HG02642 (cell line): Measurements from ENCODE around the gene PIAS1.

ENCODE experiments used
- ATAC-seq: cut with Tn5 transposase; IDR thresholded peaks from one replicate; pipeline ENCODE4 v1.9.1; 2021; ENCODE audit warnings: mild to moderate bottlenecking; ENCODE audit not compliant: unreplicated experiment, poor library complexity

The PIAS1 gene

DNA sequence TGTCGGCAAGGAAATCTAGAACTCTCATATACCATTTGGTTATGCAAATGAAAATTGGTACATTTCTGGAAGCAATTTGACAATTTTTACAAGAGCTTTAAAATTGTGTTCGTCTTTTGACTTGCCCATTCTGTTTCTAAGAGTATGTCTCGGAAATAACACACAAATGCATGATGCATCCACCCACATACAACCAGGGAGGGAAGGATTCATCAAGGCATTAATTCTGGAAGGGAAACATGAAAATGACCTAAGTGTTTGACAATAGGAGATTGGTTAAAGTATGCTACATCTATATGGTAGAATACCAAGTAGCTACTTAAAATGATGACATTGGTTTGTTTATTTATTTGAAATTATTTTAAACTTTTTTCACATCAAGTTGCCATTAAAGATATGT lies 58.6 kb downstream of the PIAS1 start:
- no peak for ATAC-seq

DNA sequence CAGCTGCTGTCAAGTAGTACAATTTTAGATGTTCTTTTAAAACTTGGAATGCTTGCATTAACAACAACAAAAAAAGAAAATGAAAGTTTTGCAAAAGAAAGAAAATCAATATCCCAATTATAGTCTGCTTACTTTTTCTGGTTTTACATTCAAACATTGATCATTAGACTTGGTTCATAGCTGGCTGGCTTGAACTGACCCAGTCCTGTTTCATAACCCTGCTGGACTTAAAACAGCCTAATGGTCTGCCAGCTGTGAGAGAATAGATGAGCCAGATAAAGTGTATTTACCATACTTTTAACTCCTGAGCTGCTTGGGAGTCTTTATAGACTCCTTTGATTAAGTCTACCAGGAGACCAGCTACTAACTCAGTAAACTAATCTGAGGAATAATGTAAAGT lies 59.2 kb downstream of the PIAS1 start:
- ATAC-seq: no peak

DNA sequence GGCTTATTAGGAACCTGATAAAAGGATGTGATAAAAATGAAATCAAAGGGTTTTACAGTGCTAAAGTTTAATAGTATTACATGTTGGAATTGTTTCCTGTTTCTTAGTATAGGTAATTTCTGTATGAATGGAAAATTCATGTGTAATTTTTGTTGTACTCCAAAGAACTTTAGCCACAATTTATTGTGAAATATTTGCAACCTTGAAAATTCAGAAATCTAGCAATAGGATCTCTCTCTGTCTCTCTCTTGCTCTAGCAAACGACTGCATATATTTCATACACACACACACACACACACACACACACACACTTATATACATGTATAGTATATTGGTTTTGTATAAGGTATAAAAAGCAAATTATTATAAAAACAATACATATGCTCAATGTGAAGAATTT lies 59.6 kb downstream of the PIAS1 start:
- no peak for ATAC-seq

DNA sequence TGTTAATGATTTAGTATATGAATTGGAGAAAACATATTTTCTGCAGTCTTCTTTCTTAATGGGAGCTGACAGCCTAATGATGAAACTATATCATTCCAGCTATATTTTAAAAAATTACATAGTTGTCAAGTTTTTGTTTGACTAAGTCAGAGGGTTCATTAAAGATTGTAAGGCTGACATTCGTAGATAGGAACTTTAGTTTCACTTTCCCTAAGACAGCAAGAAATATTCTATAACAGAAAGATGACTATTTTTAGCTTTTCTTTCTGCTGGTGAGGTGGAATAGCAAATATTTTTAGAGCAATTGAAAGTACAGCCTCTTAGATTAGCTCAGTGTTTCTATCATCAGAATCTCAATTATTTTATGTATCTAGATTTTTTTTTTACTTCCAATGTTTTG lies 60.2 kb downstream of the PIAS1 start:
- ATAC-seq: no peak

DNA sequence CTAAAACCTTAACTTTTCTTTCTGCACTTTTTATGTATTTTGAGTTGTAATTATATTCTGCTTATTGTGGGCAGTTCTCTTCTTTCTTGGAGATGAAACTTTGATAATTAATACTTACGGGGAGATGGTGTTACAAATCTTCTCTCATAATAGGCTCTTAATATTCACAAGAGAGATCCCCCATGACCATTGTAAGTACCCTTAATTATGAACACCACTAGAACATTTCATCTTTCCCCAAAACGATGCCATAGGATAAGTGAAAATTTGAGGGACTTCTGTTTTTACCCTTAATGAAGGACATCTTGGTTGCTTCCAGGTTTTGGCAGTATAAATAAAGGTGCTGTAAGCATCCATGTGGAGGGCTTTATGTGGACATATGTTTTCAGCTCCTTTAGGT lies 60.7 kb downstream of the PIAS1 start:
- no peak for ATAC-seq

DNA sequence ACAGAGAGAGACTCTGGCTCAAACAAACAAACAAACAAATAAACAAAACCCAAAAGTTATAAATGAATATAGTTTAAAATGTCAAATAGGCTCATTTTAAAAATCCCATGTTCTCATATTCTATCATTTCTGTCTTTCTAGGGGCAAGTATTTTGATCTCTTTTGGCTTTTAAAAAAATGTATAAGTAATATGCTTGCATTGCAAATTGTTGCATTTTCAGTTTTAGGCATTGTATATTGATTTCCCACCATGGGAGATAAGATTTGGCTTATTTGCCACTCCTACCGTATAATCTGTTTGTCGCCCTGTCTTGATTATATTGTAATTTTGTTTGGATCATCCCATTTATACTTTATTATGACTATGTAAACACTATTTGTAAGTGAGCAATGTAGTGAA lies 70.6 kb downstream of the PIAS1 start:
- ATAC-seq: no peak

DNA sequence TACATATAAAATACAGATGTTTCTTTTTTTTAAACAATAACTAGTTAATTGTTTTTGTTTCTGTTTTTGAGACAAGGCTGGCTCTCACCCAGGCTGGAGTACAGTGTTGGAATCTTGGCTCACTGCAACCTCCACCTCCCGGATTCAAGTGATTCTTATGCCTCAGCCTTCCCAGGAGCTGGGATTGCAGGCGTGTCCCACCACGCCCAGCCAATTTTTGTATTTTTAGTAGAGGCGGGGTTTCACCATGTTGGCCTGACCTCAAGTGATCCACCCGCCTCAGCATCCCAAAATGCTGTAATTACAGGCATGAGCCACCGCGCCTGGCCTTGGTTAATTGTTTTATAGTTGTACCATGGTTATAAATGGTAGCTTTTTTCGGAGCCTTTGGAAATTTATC lies 72.3 kb downstream of the PIAS1 start:
- no peak for ATAC-seq

DNA sequence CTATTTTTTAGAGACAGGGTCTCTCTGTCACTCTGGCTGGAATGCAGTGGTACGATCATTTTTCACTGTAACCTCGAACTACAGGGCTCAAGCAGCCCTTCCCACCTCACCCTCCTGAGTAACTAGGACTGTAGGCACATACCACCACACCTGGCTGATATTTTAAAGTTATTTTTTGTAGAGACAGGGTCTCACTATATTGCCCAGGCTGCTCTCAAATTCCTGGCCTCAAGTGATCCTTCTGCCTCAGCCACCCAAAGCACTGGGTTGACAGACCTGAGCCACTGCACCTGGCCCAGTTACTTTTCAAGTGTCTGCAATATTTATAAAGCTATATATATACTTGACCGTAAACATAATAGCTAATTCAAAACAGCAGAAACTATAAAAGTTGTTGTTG lies 75.0 kb downstream of the PIAS1 start:
- no peak for ATAC-seq

DNA sequence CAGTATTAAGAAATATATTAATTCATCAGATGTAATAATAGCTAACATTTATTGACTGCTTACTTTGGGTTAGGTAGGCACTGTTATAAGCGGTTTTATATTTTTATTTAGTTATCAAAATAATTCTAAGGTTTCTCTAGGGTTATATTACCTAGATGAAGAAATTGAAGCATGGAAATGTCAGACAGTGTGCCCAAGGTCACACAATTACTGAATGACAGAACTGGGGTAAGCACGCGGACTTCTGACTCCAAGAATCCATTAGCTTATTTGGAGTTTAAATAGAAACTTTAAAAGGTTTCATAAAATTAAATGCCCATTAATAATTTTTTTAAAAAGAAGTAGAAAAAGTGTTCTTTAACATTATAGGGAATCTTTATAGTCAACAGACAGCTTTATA lies 76.7 kb downstream of the PIAS1 start:
- ATAC-seq: no peak

DNA sequence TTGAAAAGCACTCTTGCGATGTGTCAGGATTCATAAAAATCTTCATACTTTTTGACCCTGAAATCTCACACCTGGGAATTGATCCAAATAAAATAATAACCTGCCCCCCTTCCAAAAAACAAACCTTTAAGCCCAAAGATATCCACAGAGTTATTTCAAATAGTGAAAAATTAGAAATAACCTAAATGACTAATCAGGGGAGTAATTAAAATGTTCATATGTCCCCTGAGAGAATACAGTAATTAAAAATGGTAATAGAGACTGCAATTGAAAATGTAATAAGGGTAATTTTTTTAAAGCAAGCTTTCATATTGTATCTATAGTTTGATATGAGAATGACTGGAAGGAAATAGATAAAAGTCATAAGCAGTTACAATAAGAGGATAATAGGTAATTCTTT lies 83.0 kb downstream of the PIAS1 start:
- no peak for ATAC-seq

DNA sequence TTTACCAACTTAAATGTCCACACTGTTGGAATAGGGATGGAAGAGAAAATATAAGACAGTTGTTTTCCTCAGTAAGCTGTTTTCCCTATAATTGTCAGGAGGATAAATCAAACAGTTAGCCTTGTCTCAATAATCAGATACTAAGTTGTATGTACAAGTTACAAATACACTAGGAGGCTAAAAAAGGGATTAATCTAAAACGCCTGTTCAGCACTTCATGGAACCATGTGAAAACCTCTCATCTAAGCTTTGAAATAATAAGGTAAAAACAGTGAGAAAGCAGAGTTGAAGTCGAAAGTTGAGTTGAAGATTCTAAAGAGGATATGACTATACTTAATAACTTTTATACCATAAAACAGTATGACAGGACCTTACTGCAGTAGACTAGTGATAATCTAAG lies 89.0 kb downstream of the PIAS1 start:
- ATAC-seq: no peak

DNA sequence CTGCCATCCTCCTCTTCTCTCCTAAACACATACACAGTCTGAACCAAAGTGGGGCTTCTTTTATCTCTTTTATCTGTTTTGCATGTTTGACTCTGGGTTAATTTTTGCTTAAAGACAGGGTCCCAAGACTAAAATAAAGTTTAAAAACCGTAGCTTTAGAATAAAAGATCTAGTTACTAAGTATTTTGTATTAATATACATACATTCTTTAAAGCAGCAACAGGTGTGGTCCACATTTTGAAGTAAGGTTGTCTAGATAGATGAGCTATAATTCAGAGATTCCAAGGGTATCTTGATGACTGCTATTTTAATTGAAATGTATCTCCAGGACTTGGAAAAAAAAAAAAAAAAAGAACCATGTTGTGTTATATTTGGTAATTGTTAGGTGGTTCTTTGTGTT lies 89.7 kb downstream of the PIAS1 start:
- ATAC-seq: no peak

DNA sequence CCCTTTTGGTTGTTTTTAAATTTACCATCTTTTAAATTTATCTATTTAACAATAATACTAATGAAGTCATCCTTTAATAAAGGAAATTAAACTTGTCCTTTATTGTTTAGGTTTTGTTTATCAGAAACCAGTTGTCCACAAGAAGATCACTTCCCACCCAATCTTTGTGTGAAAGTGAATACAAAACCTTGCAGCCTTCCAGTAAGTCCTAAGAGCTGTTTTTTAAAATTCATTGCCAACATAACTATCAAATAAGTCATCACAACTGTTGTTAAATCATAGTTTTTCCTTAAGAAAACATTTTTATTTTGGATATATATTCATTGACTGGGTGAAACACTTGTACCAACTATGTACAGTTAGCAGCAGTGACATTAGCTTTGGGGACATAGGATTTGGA lies 91.6 kb downstream of the PIAS1 start:
- no peak for ATAC-seq

DNA sequence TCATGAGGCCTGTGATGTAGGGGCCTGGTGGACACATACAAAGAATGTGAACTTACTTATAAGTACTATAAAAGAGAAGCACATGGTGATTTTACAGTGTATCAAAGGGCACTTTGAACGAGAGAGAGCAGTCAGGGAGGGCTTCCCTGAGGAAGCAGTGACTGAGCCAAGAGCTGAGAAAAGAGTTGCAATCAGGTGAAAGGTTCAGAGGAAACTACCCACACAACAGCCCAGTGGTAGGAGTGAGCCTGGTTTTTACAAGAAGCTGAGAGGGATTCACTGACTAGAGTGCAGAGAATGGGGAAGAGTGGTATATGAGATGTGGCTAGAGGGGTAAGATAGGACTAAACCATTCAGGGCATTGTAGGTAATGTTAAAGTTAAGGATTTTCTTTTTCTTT lies 93.9 kb downstream of the PIAS1 start:
- ATAC-seq: no peak

DNA sequence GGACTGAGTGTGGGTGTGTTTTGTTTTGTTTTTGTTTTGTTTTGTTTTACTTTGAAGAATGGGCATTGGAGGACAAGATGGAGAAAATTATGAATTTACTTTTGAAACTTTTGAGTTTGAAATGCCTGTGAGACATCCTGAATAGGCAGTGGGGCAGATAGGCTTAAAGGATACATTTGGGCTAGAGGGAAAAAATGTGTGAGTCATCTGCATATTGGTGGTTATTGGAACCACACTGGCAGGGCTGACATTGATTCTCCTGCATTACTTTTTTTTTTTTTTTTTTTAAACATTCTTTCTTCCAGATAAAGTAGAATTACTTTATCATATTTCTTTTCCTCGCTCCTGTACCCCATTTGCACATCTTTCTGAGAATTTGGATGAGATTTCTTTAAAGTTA lies 94.9 kb downstream of the PIAS1 start:
- no peak for ATAC-seq

DNA sequence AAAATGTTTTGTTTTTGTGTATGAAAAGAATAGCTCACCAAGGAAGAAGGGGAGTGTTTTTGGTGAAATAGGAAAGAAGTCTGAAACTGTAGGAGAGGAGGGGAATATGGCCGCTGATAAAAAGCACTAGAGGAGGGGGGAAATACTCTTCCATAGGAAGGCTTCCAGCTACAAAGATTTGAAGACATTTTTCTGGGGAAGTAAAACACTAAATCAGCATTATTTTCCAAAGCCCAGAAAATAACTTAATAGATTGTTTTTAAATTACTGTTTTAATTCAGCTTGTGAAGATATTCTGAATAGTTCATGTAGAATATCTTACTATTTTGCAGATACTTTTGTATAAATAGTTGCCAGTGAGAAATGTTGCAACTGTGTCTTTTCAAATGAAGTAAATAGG lies 96.1 kb downstream of the PIAS1 start:
- ATAC-seq: no peak

DNA sequence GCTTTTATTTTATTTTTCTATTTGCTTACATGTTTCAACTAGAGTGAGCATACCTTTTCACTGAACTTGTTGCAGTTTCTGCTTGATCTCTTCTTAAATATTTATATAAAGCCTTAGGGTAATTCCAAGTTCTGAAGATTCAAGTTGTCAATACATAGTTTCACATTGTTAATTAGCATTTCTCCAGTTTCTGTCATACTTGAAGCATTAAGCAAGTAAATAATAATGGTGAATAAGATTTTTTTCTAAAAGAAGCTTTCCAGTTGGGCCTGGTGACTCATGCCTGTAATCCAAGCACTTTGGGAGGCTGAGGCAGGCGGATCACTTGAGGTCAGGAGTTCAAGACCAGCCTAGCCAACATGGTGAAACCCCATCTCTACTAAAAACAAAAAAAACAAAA lies 97.2 kb downstream of the PIAS1 start:
- ATAC-seq: no peak

DNA sequence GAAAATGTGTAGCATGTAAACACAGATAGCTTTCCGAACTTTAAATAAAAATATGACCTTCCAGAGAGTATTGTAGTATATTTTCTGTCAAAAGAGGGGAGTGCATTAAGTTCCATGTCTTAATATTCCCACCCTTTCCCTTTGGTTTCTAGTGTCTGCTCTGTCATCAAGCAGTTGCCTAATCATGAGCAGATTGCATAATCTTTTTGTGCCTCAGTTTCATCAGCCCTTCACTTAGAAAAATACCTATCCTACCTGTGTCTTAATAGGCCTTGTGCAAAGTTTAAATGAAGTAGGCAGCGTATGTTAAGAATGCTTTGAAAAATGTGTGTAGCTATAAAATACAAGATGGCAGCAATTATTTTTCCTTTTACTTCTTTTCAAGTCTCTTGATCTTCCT lies 98.2 kb downstream of the PIAS1 start:
- no peak for ATAC-seq

DNA sequence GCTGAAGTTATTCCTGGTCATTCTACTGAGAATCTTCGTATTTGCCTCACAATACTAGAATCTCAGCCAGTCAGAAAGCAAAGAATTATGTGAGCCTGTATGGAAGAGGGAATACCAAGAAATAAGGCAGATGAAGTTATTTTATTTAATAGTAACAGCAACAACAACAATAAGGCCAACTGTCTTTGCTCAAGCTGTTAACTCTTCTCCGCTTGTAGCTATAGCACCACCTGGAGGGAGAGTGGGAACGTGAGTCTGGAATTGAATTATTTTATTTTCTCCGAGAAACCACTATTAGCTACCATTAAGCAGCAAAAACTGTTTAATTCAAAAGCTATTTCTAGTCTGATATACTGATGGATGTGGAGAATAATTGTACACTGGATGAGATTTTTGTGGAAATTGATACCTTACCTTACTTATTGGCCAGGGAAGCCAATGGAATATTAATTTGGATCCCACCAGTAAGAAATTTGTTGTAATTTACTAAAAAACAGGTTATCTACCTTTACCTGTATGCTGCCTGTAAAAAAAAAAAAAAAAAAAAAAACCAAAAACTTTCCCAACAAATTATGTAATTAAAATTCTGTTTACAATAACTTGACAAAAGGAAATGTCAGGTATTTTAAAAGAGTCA lies 100.9 kb downstream of the PIAS1 start:
- ATAC-seq: no peak

DNA sequence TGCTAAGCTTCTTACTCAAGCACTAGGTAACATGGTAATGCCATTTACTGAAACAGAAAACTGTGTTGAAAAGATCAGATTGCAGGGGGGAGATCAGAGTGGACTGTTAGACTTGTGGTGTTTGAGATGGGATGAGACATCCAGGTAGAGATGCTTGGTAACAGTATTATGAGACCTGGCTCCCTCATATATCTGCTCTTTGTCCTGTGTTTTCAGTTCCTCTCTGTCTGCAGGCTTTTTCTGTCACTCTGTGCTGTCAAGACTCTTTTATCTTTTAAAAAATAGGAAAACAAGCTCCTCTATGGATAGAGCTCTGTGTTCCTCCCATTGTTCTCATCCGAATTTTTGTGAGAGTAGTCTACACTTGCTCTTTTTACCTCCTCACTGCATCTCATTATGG lies 103.0 kb downstream of the PIAS1 start:
- ATAC-seq: no peak

DNA sequence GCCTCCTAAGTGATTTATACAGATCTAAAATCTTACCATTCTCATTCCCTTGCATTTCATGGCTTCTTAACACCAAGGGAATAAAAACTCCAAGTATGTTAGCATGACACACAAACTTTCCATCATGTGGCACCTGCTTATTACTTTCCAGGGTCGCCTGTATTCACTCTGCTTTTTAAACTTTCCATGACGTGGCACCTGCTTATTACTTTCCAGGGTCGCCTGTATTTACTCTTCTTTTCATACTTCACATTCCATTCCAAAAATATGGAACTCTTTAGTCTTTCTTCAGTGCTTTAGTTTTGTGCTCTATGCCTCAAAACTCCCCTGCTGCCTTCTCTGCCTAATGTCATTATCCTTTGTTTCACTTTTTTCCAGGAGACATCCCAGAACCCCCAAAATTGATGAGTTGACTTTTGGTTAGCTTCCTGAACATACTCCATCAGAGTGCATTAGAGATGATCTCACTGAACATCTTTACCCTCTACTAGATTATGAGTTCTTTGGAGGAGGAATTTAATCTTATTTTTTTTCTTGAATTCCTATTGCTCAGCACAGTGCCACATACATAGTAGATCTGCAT lies 104.0 kb downstream of the PIAS1 start:
- ATAC-seq: no peak

DNA sequence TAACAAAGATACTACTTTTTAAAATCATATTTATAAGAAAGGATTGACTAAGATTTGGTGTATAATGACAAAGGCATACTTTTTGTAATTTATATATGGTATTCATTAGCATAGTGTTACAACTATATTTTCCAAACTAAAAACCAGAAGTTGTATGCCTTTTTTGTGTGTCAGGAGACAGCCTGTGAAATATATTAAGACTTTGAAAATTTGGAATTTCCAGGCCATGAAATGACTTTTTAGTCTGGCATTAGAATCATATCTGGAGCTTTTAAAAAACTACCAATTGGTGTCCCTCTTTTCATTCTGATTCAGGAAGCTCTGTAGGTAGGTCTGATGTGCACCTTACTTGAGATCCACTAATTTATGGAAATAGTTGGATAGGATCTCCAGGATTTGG lies 109.1 kb downstream of the PIAS1 start:
- ATAC-seq: no peak

DNA sequence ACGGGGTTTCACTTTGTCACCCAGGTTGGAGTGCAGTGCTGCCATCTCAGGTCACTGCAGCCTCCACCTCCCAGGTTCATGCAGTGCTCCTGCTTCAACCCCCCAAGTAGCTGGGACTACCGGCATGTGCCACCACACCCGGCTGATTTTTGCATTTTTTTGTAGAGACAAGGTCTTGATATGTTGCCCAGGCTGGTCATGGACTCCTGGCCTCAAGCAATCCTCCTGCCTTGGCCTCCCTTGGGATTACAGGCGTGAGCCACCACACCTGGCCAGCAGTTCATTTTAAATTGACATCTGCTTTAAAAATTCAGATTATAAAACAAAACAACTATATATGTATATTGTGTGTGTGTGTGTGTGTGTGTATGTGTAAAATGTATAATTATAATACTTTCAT lies 112.7 kb downstream of the PIAS1 start:
- ATAC-seq: no peak
